ENCODE measurements around the gene SCEL.

GRCh38 chr13:77511552-77511951 lies 24.0 kb upstream of the SCEL start:
- TF ChIP-seq SMC3 (IDR thresholded peaks at IDR 0.05; ENCODE audit: low read depth, low read length) (no peak), ELK1 (IDR thresholded peaks at IDR 0.05; ENCODE audit: borderline replicate concordance, low read depth, low read length) (no peak), CTCF (conservative IDR thresholded peaks at IDR 0.05; ENCODE audit: low read depth, low read length) (no peak), RAD21 (IDR thresholded peaks at IDR 0.05; ENCODE audit: low read length) (no peak), RFX5 (IDR thresholded peaks at IDR 0.05; ENCODE audit: low read depth, low read length) (no peak), POLR2A (IDR thresholded peaks at IDR 0.05; ENCODE audit: low read depth, low read length) (no peak), MXI1 (IDR thresholded peaks at IDR 0.05; ENCODE audit: borderline replicate concordance, low read depth, low read length) (no peak), CHD1 (IDR thresholded peaks at IDR 0.05; ENCODE audit: low read depth, low read length) (no peak)

Data from IMR-90 (cell line).